HepG2 (cell line): Measurements from ENCODE around the gene CTXN3.

Experiments used
- ATF1 ChIP-seq: IDR thresholded peaks from 2 replicates; pipeline ENCODE4 v1.6.1; 2016; ENCODE audit warnings: mild to moderate bottlenecking, control low read depth
- CTCF ChIP-seq: sonication (generic); formaldehyde crosslinking; IDR thresholded peaks from 2 replicates; pipeline ENCODE4 v1.5.0; 2020; ENCODE audit warnings: mild to moderate bottlenecking, missing genetic modification reagents, moderate library complexity
- HINFP ChIP-seq: sonication (generic); formaldehyde crosslinking; IDR thresholded peaks from 2 replicates; pipeline ENCODE4 v1.4.0; 2020; ENCODE audit warnings: low read depth, mild to moderate bottlenecking, missing genetic modification reagents
- MED1 ChIP-seq: sonication (generic); formaldehyde crosslinking; IDR thresholded peaks from 2 replicates; pipeline ENCODE4 v1.4.0; 2020; ENCODE audit warnings: missing genetic modification reagents
- PLSCR1 ChIP-seq: sonication (generic); formaldehyde crosslinking; IDR thresholded peaks from 2 replicates; pipeline ENCODE4 v1.5.0; 2020; ENCODE audit warnings: missing genetic modification reagents, mild to moderate bottlenecking, borderline replicate concordance
- POLR2AphosphoS5 ChIP-seq: IDR thresholded peaks from 2 replicates; pipeline ENCODE4 v1.6.1; 2012; ENCODE audit warnings: low read depth, low read length
- RXRA ChIP-seq: sonication (generic); formaldehyde crosslinking; IDR thresholded peaks from 2 replicates; pipeline ENCODE4 v1.5.1; 2020; ENCODE audit warnings: missing genetic modification reagents
- ZNF761 ChIP-seq: sonication (generic); formaldehyde crosslinking; conservative IDR thresholded peaks from 2 replicates; pipeline ENCODE4 v1.4.0; 2020; ENCODE audit warnings: mild to moderate bottlenecking, missing genetic modification reagents
- TF ChIP-seq, protein P1 (sequence below): IDR thresholded peaks from 2 replicates; pipeline ENCODE4 v1.6.1; 2012; ENCODE audit warnings: inconsistent platforms
- TF ChIP-seq, protein P2 (sequence below): IDR thresholded peaks from 2 replicates; pipeline ENCODE4 v1.6.1; 2016; ENCODE audit warnings: missing genetic modification reagents, missing compliant biosample characterization
- TF ChIP-seq, protein P3 (sequence below), 2 experiments: IDR thresholded peaks; 2 replicates each; pipeline ENCODE4 v1.6.1; 2011 to 2012; ENCODE audit warnings: low read length in 2 of 2, borderline replicate concordance in 1 of 2, low read depth in 1 of 2, mild to moderate bottlenecking in 1 of 2, moderate library complexity in 1 of 2
- TF ChIP-seq, protein P4 (sequence below): sonication (generic); formaldehyde crosslinking; IDR thresholded peaks from 2 replicates; pipeline ENCODE4 v1.4.0; 2020; ENCODE audit warnings: missing genetic modification reagents

GRCh38 chr5:127612441-127613141, 36.3 kb upstream of the CTXN3 start:
- TF ChIP-seq CTCF (CRISPR knock-in tag) = no peak
- TF ChIP-seq PLSCR1 (CRISPR knock-in tag) = no peak
- TF ChIP-seq ATF1 (CRISPR knock-in tag) = no peak
- no peak for TF ChIP-seq RXRA (CRISPR knock-in tag)
- TF ChIP-seq ZNF761 (CRISPR knock-in tag) = no peak
- TF ChIP-seq, protein P1, sequence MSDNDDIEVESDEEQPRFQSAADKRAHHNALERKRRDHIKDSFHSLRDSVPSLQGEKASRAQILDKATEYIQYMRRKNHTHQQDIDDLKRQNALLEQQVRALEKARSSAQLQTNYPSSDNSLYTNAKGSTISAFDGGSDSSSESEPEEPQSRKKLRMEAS = no peak
- TF ChIP-seq, protein P2, sequence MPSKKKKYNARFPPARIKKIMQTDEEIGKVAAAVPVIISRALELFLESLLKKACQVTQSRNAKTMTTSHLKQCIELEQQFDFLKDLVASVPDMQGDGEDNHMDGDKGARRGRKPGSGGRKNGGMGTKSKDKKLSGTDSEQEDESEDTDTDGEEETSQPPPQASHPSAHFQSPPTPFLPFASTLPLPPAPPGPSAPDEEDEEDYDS (CRISPR knock-in tag) = no peak
- TF ChIP-seq, protein P3, sequence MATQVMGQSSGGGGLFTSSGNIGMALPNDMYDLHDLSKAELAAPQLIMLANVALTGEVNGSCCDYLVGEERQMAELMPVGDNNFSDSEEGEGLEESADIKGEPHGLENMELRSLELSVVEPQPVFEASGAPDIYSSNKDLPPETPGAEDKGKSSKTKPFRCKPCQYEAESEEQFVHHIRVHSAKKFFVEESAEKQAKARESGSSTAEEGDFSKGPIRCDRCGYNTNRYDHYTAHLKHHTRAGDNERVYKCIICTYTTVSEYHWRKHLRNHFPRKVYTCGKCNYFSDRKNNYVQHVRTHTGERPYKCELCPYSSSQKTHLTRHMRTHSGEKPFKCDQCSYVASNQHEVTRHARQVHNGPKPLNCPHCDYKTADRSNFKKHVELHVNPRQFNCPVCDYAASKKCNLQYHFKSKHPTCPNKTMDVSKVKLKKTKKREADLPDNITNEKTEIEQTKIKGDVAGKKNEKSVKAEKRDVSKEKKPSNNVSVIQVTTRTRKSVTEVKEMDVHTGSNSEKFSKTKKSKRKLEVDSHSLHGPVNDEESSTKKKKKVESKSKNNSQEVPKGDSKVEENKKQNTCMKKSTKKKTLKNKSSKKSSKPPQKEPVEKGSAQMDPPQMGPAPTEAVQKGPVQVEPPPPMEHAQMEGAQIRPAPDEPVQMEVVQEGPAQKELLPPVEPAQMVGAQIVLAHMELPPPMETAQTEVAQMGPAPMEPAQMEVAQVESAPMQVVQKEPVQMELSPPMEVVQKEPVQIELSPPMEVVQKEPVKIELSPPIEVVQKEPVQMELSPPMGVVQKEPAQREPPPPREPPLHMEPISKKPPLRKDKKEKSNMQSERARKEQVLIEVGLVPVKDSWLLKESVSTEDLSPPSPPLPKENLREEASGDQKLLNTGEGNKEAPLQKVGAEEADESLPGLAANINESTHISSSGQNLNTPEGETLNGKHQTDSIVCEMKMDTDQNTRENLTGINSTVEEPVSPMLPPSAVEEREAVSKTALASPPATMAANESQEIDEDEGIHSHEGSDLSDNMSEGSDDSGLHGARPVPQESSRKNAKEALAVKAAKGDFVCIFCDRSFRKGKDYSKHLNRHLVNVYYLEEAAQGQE (IDR thresholded peaks at IDR 0.05; ENCODE audit: borderline replicate concordance in 1 of 2, low read depth in 1 of 2, low read length in 2 of 2) = no peak
- TF ChIP-seq HINFP (CRISPR knock-in tag) = no peak
- TF ChIP-seq MED1 (CRISPR knock-in tag) = no peak
- TF ChIP-seq, protein P4, sequence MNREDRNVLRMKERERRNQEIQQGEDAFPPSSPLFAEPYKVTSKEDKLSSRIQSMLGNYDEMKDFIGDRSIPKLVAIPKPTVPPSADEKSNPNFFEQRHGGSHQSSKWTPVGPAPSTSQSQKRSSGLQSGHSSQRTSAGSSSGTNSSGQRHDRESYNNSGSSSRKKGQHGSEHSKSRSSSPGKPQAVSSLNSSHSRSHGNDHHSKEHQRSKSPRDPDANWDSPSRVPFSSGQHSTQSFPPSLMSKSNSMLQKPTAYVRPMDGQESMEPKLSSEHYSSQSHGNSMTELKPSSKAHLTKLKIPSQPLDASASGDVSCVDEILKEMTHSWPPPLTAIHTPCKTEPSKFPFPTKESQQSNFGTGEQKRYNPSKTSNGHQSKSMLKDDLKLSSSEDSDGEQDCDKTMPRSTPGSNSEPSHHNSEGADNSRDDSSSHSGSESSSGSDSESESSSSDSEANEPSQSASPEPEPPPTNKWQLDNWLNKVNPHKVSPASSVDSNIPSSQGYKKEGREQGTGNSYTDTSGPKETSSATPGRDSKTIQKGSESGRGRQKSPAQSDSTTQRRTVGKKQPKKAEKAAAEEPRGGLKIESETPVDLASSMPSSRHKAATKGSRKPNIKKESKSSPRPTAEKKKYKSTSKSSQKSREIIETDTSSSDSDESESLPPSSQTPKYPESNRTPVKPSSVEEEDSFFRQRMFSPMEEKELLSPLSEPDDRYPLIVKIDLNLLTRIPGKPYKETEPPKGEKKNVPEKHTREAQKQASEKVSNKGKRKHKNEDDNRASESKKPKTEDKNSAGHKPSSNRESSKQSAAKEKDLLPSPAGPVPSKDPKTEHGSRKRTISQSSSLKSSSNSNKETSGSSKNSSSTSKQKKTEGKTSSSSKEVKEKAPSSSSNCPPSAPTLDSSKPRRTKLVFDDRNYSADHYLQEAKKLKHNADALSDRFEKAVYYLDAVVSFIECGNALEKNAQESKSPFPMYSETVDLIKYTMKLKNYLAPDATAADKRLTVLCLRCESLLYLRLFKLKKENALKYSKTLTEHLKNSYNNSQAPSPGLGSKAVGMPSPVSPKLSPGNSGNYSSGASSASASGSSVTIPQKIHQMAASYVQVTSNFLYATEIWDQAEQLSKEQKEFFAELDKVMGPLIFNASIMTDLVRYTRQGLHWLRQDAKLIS (CRISPR knock-in tag) = no peak
- no peak for TF ChIP-seq POLR2AphosphoS5
